ENCODE measurements around the gene CAP1.

- no peak for TF ChIP-seq CTCF (IDR thresholded peaks at IDR 0.05; ENCODE audit: poor library complexity, severe bottlenecking)
- TF ChIP-seq MXI1 (conservative IDR thresholded peaks at IDR 0.05; ENCODE audit: poor library complexity, severe bottlenecking), result no peak
- no peak for TF ChIP-seq EZH2 (IDR thresholded peaks at IDR 0.05; ENCODE audit: borderline replicate concordance, insufficient read depth, low read length, poor library complexity, severe bottlenecking)
- no peak for TF ChIP-seq REST (IDR thresholded peaks at IDR 0.05; ENCODE audit: borderline replicate concordance)
- TF ChIP-seq TAF1 (IDR thresholded peaks at IDR 0.05; ENCODE audit: low read depth), result no peak
- TF ChIP-seq SMC3 (conservative IDR thresholded peaks at IDR 0.05; ENCODE audit: poor library complexity), result no peak
- no peak for TF ChIP-seq EP300 (conservative IDR thresholded peaks at IDR 0.05; ENCODE audit: poor library complexity, severe bottlenecking)
- no peak for TF ChIP-seq POLR2AphosphoS5 (IDR thresholded peaks at IDR 0.05)
- no peak for TF ChIP-seq RAD21 (conservative IDR thresholded peaks at IDR 0.05)
These were observed 62.4 kb downstream of the CAP1 start for GRCh38 chr1:40102896-40103295.

Data from neural cell (in vitro differentiated cells).